ENCODE measurements around the gene FGF6. TPM values are rescaled to one million over a fixed set of nuclear protein-coding genes. Genes with fewer than 3 reads are reported as not detected.

Gene FGF6, protein sequence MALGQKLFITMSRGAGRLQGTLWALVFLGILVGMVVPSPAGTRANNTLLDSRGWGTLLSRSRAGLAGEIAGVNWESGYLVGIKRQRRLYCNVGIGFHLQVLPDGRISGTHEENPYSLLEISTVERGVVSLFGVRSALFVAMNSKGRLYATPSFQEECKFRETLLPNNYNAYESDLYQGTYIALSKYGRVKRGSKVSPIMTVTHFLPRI
- total RNA-seq = not detected

GRCh38 chr12:4445156-4446101 lies at the start of gene FGF6:
Gene FGF6 (minus strand): TSS chr12:4445815. CDS start chr12:4445570, 245 bp downstream.
- Histone ChIP-seq H3K36me3 (no peaks in the 10 kb centered on the region), H3K4me3 (no peak within 1 kb of the TSS), H3K27me3 (peaks cover 15% of the 10 kb centered on the region), H3K9me3 (no peaks in the 10 kb centered on the region), H3K27ac (no peak within 1 kb of the TSS), H3K4me1 (no peaks in the 10 kb centered on the region)
- no peak for DNase-seq (ENCODE audit: low spot score in 2 of 2)
- 90% methylated on average over 24 of the region's 42 CpGs for WGBS
- no peak for TF ChIP-seq EP300 (IDR thresholded peaks at IDR 0.05)
- no peak for TF ChIP-seq POLR2A (IDR thresholded peaks at IDR 0.05)

DNA sequence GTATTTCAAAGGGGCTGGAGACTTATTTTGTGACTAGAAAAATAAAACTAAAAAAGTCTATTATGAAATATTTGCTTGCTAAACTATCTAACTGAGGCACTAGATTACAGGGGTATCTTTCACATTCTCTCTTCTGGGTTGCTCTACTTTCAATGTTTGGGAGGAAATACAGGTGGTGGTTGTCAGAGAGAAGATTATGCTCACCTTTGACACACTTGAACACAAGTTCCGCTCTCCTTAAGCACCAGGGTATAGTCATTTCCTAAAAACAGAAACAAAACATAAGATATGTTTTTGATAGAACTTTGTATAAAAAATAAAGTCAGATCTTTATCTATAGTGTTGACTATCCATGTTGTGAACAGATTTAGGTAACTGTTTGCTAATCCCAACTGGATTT lies 45.4 kb upstream of the FGF6 start:
- H3K4me1 ChIP-seq = no peaks in the 10 kb centered on the region
- 95% methylated on average over 1 of the region's 1 CpG for WGBS
- H3K27me3 ChIP-seq = no peaks in the 10 kb centered on the region
- peaks cover 36% of the 10 kb centered on the region for H3K36me3 ChIP-seq
- no peak overlapping the region for H3K27ac ChIP-seq
- no peak overlapping the region for H3K4me3 ChIP-seq
- no peaks in the 10 kb centered on the region for H3K9me3 ChIP-seq
- TF ChIP-seq POLR2A (IDR thresholded peaks at IDR 0.05) (no peak), POLR2AphosphoS5 (IDR thresholded peaks at IDR 0.05) (no peak), CTCF (IDR thresholded peaks at IDR 0.05) (no peak), EP300 (IDR thresholded peaks at IDR 0.05) (no peak)
- no peak for DNase-seq (ENCODE audit: low spot score in 2 of 2)

- Histone ChIP-seq H3K27me3 (no peaks in the 10 kb centered on the region), H3K27ac (no peak overlapping the region), H3K9me3 (no peaks in the 10 kb centered on the region), H3K4me3 (no peak overlapping the region), H3K4me1 (no peaks in the 10 kb centered on the region), H3K36me3 (peaks cover 34% of the 10 kb centered on the region)
- no peak for DNase-seq (ENCODE audit: low spot score in 2 of 2)
- TF ChIP-seq EP300 (IDR thresholded peaks at IDR 0.05) = no peak
- TF ChIP-seq POLR2AphosphoS5 (IDR thresholded peaks at IDR 0.05) = no peak
- no peak for TF ChIP-seq CTCF (IDR thresholded peaks at IDR 0.05)
- no peak for TF ChIP-seq POLR2A (IDR thresholded peaks at IDR 0.05)
- WGBS = 88% methylated on average over 2 of the region's 2 CpGs
Observed at GRCh38 chr12:4489556-4489955, 43.9 kb upstream of the FGF6 start.

- Histone ChIP-seq H3K4me1 (no peaks in the 10 kb centered on the region), H3K36me3 (peaks cover 34% of the 10 kb centered on the region), H3K27me3 (no peaks in the 10 kb centered on the region), H3K4me3 (no peak overlapping the region), H3K27ac (no peak overlapping the region), H3K9me3 (no peaks in the 10 kb centered on the region)
- TF ChIP-seq EP300 (IDR thresholded peaks at IDR 0.05) = no peak
- no peak for TF ChIP-seq POLR2A (IDR thresholded peaks at IDR 0.05)
- TF ChIP-seq CTCF (IDR thresholded peaks at IDR 0.05) = no peak
- TF ChIP-seq POLR2AphosphoS5 (IDR thresholded peaks at IDR 0.05) = no peak
- 66% methylated on average over 2 of the region's 2 CpGs for WGBS
- DNase-seq (ENCODE audit: low spot score in 2 of 2) = no peak
Observed at GRCh38 chr12:4486980-4487379, 41.4 kb upstream of the FGF6 start.

DNA sequence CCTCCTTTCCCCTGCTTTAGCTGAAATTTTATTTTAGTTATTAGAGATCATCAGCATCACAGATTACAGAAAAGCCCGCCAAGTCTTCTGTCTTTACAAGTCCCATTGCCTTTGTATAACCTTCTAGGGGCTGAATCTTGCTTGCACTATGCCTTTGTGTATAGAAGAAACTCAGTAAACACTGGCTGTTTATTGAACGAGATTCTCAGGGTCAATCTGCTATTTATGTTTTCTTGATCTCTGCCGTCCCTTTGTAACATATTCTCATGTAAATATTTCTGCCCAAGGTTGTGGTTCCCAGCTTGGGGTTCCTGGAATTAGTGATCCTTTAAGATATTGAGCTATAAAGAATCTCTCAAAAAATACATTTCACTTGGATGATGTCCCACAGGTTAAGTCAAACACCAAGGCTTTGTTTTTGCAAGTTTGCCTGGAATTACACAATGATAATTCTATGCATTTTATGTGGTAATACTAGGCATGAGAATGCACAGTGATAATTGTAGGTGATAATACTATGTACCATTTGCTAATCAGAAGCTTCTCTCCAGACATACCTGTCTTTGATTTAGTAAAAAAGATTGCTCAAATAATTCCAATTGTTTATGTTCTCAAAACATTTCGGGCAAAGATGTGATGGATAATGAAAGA lies 40.6 kb upstream of the FGF6 start:
- no peak for TF ChIP-seq POLR2A (IDR thresholded peaks at IDR 0.05)
- TF ChIP-seq CTCF (IDR thresholded peaks at IDR 0.05) = no peak
- TF ChIP-seq POLR2AphosphoS5 (IDR thresholded peaks at IDR 0.05) = no peak
- TF ChIP-seq EP300 (IDR thresholded peaks at IDR 0.05) = no peak
- Histone ChIP-seq H3K36me3 (peaks cover 33% of the 10 kb centered on the region), H3K9me3 (no peaks in the 10 kb centered on the region), H3K27me3 (no peaks in the 10 kb centered on the region), H3K27ac (no peak overlapping the region), H3K4me1 (no peaks in the 10 kb centered on the region), H3K4me3 (no peak overlapping the region)
- DNase-seq (ENCODE audit: low spot score in 2 of 2) = no peak
- 80% methylated on average over 4 of the region's 4 CpGs for WGBS
